ENCODE measurements around the gene RANGAP1.

Gene RANGAP1, protein sequence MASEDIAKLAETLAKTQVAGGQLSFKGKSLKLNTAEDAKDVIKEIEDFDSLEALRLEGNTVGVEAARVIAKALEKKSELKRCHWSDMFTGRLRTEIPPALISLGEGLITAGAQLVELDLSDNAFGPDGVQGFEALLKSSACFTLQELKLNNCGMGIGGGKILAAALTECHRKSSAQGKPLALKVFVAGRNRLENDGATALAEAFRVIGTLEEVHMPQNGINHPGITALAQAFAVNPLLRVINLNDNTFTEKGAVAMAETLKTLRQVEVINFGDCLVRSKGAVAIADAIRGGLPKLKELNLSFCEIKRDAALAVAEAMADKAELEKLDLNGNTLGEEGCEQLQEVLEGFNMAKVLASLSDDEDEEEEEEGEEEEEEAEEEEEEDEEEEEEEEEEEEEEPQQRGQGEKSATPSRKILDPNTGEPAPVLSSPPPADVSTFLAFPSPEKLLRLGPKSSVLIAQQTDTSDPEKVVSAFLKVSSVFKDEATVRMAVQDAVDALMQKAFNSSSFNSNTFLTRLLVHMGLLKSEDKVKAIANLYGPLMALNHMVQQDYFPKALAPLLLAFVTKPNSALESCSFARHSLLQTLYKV

DNA sequence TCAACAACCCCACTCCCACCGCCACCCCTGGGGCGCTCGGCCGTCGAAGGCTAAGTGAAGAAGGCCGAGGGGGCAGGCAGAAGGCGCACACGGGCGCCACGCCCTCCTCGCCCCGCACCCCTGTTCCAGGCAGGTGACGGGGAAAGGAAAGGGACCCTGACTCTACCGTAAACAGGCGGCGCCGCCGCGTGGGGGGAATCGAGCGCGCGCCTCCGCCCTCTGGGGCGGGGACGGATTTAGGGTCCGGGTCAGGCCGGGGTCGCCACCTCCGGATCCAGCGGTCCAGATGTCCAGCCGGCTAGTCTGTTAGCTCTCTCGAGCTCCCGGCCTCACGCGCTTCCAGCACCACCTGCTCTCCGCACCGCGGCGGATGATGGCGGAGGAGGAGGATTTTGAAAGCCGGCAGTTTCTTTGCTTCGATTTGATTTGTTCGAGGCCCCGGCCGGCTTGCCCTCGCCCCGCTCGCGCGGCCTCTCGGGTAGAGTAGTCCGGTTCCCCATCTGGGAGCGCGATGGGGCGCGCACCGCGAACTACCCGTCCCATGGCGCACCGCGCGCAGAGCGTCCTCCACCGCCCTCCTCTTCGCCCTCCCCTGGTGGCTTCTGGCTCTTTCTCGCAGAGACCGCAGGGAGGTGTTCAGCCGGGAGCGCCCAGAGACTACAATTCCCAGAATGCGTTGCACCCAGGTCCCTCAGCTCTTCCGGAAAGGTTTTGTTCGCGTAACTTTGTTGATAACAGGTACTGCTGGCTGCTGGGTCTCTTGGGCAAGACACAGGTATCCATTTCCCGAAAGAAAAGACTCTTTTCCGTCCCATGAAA lies at the start of gene RANGAP1:
TSS of gene RANGAP1 (minus strand) at position 368 of the 819 bp plus-strand sequence. CDS start 5,143 bp downstream, outside the sequence.
- H3K9ac ChIP-seq (ENCODE audit: low read depth in 1 of 2, low read length in 2 of 2) = peak within 1 kb of the TSS; percentile 77 to 88

DNA sequence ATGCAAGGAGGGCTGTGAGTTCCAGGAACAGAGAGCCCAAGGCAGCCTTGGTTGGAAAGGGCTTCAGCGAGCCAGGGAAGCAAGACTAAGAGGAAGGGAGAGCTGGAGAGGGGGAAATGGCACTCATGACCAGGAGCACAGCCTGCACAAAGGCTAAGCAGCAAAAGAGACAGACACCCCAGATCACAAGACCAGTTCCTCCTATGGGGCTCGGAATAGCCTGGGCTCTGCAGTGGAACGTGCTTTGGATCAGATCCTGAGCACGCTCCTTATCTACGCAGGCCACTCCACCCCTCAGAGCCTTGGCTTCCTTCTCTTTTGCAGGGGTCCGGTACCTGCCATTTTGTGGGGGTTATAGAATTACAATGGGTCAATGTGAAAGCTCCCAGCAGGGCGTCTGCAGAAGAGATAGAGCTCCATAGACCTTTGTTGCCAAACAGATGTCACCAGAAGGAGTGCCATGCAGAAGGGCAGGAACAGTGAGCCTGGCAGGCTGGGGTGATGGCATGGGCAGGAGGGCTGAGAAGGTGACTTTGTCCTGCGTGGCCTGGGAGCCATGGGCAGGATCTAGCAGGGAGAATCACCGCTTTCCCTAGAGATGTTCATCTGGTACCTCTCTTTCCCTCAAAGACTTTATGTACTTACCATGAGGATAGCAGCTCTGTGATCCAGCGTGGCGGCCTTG lies 49.1 kb upstream of the RANGAP1 start:
- Histone ChIP-seq H3K9me3 (ENCODE audit: control insufficient read depth in 1 of 2, low read length in 2 of 2) (no peaks in the 10 kb centered on the region), H3K36me3 (ENCODE audit: control insufficient read depth in 1 of 2, insufficient read depth in 2 of 2, low read length in 2 of 2) (peaks cover 38 to 71% of the 10 kb centered on the region in 2 donors), H3K27ac (ENCODE audit: low read depth, low read length) (no peak overlapping the region), H3K27me3 (ENCODE audit: control insufficient read depth in 1 of 2, insufficient read depth in 2 of 2, low read length in 2 of 2) (no peaks in the 10 kb centered on the region), H3K4me3 (ENCODE audit: low read depth in 1 of 2, low read length in 2 of 2) (no peak overlapping the region), H3K4me1 (ENCODE audit: control insufficient read depth in 1 of 2, insufficient read depth in 2 of 2, low read length in 2 of 2) (no peaks in the 10 kb centered on the region), H3K9ac (ENCODE audit: low read depth in 1 of 2, low read length in 2 of 2) (no peak overlapping the region)

More for the DNA sequence above, at the start of gene RANGAP1:
- no peaks in the 10 kb centered on the region for H3K27me3 ChIP-seq (ENCODE audit: control insufficient read depth in 1 of 2, insufficient read depth in 2 of 2, low read length in 2 of 2)
- H3K36me3 ChIP-seq (ENCODE audit: control insufficient read depth in 1 of 2, insufficient read depth in 2 of 2, low read length in 2 of 2) = peaks cover 0 to 7% of the 10 kb centered on the region in 2 donors
- H3K27ac ChIP-seq (ENCODE audit: low read depth, low read length) = peak within 1 kb of the TSS; percentile 69
- H3K9me3 ChIP-seq (ENCODE audit: control insufficient read depth in 1 of 2, low read length in 2 of 2) = no peaks in the 10 kb centered on the region
- peak within 1 kb of the TSS; percentile 82 to 93 for H3K4me3 ChIP-seq (ENCODE audit: low read depth in 1 of 2, low read length in 2 of 2)
- H3K4me1 ChIP-seq (ENCODE audit: control insufficient read depth in 1 of 2, insufficient read depth in 2 of 2, low read length in 2 of 2) = peaks cover 16 to 20% of the 10 kb centered on the region in 2 donors

DNA sequence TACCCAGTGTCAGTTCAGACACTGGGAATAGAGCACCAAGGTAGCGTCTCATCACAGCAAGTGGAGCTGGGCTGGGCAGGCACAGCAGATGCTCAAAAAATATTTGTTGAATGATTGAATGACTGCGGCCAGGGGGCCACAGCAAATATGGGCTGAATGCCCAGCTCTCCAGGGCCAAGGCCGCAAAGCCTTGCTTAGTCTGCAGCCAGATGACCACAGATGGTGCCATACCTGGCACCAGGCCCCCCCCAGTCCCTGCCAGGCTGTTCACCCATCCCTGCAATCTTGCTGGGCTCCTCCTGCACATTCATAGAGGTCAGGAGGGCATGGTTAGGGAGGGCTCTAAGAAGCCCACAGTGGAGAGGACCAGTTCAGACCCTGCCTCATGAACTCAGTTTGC lies 48.2 kb upstream of the RANGAP1 start:
- Histone ChIP-seq H3K36me3 (ENCODE audit: control insufficient read depth in 1 of 2, insufficient read depth in 2 of 2, low read length in 2 of 2) (peaks cover 37 to 70% of the 10 kb centered on the region in 2 donors), H3K27ac (ENCODE audit: low read depth, low read length) (no peak overlapping the region), H3K27me3 (ENCODE audit: control insufficient read depth in 1 of 2, insufficient read depth in 2 of 2, low read length in 2 of 2) (no peaks in the 10 kb centered on the region)

DNA sequence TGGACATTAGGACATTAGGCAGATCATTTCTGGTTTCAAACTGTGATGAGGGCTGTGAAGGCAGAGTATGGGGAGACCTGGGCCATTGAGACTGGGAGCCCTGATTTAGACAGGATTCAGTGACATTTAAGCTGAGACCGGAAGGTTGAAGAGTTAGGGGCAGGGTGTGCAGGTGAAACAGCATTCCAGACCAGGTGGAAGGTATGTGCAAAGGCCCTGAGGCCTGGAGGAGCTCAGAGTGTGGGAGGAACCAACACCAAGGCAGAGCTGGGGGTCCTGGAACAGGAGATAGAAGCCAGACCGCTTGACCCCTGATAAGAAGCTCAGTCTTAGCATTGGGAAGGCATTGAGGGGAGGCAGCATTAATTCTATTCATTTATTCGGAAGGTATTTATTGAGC lies 47.8 kb upstream of the RANGAP1 start:
- Histone ChIP-seq H3K36me3 (ENCODE audit: control insufficient read depth in 1 of 2, insufficient read depth in 2 of 2, low read length in 2 of 2) (peaks cover 37 to 66% of the 10 kb centered on the region in 2 donors), H3K9me3 (ENCODE audit: control insufficient read depth in 1 of 2, low read length in 2 of 2) (no peaks in the 10 kb centered on the region), H3K27ac (ENCODE audit: low read depth, low read length) (no peak overlapping the region), H3K9ac (ENCODE audit: low read depth in 1 of 2, low read length in 2 of 2) (no peak overlapping the region), H3K4me1 (ENCODE audit: control insufficient read depth in 1 of 2, insufficient read depth in 2 of 2, low read length in 2 of 2) (no peaks in the 10 kb centered on the region), H3K27me3 (ENCODE audit: control insufficient read depth in 1 of 2, insufficient read depth in 2 of 2, low read length in 2 of 2) (no peaks in the 10 kb centered on the region), H3K4me3 (ENCODE audit: low read depth in 1 of 2, low read length in 2 of 2) (no peak overlapping the region)

More for the DNA sequence above, 48.2 kb upstream of the RANGAP1 start:
- H3K9ac ChIP-seq (ENCODE audit: low read depth in 1 of 2, low read length in 2 of 2) = no peak overlapping the region
- no peaks in the 10 kb centered on the region for H3K9me3 ChIP-seq (ENCODE audit: control insufficient read depth in 1 of 2, low read length in 2 of 2)
- H3K4me1 ChIP-seq (ENCODE audit: control insufficient read depth in 1 of 2, insufficient read depth in 2 of 2, low read length in 2 of 2) = no peaks in the 10 kb centered on the region
- H3K4me3 ChIP-seq (ENCODE audit: low read depth in 1 of 2, low read length in 2 of 2) = no peak overlapping the region

DNA sequence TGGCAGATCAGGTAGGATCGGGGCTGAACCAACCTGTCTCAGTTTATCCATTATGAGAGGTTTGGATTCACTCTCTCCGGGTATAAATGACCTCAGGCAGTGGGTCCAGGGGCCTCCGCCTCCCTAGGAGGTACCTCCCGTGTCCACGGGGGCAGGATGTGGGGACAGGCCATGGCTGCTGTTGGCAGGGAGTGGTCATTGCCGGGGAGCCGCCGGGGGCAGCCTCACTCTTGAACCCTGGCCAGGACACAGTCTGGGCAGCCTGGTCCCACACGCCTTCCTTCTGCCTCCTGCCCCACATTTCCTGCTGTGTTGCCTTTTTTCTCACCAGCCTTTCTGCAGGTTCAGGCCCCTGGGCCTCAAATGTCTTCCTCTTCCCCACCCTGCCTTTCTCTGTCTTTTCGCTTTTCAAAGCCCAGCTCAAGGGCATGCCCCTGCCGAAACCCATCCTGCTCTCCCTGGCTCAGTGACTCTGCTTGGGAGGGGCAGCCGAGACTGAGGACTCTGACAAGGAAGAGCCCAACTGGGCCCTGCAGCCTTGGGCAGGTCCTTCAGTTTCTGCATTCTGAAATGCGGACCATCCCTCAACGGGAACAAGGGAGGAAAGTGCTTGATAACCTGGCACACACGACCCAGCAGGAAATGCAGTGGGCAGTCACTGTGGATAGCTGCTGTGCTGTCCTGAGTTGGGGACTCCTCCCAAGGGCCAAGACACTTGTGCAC lies 46.4 kb upstream of the RANGAP1 start:
- H3K4me3 ChIP-seq (ENCODE audit: low read depth in 1 of 2, low read length in 2 of 2) = no peak overlapping the region
- no peak overlapping the region for H3K9ac ChIP-seq (ENCODE audit: low read depth in 1 of 2, low read length in 2 of 2)
- H3K27ac ChIP-seq (ENCODE audit: low read depth, low read length) = no peak overlapping the region
- H3K4me1 ChIP-seq (ENCODE audit: control insufficient read depth in 1 of 2, insufficient read depth in 2 of 2, low read length in 2 of 2) = no peaks in the 10 kb centered on the region
- H3K36me3 ChIP-seq (ENCODE audit: control insufficient read depth in 1 of 2, insufficient read depth in 2 of 2, low read length in 2 of 2) = peaks cover 46 to 72% of the 10 kb centered on the region in 2 donors
- H3K27me3 ChIP-seq (ENCODE audit: control insufficient read depth in 1 of 2, insufficient read depth in 2 of 2, low read length in 2 of 2) = no peaks in the 10 kb centered on the region
- H3K9me3 ChIP-seq (ENCODE audit: control insufficient read depth in 1 of 2, low read length in 2 of 2) = no peaks in the 10 kb centered on the region

DNA sequence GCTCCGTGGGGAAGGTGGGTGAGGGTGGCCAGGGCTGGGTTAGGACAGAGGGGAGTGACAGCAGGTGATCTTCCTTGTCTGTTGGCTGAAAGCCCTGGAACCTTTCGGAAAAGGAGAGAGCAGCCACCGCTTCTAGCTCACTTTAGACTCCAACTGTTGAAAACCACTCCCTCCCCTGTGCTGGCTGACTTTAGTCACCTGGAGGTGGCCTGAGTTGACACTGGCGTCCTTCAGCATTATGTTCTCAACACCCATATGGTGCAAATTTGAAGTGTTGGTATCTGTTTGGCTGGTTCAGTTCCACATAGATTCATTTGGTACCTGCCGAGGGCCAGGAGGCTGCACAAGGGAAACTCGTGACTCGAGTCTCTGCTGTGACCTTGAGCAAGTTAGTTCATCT lies 44.2 kb upstream of the RANGAP1 start:
- Histone ChIP-seq H3K36me3 (ENCODE audit: control insufficient read depth in 1 of 2, insufficient read depth in 2 of 2, low read length in 2 of 2) (peaks cover 55 to 82% of the 10 kb centered on the region in 2 donors), H3K27ac (ENCODE audit: low read depth, low read length) (no peak overlapping the region)

DNA sequence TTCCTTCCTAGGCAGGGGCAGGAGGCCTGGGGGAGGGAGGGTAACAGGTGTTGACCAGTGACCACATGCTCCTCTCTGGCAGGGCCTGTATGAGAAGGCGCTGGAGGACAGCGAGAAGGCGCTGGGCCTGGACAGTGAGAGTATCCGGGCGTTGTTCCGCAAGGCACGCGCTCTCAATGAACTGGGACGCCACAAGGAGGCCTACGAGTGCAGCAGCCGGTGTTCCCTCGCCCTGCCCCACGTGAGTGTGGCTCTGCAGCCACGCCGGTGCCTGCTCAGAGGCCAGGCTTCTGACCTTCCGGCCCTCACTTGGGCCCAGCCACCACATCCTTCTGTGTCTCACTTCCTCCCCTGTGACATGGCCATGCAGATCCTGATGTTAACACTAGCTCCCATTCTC lies 41.1 kb upstream of the RANGAP1 start:
- no peak overlapping the region for H3K27ac ChIP-seq (ENCODE audit: low read depth, low read length)
- no peak overlapping the region for H3K4me3 ChIP-seq (ENCODE audit: low read depth in 1 of 2, low read length in 2 of 2)
- H3K9me3 ChIP-seq (ENCODE audit: control insufficient read depth in 1 of 2, low read length in 2 of 2) = no peaks in the 10 kb centered on the region
- H3K36me3 ChIP-seq (ENCODE audit: control insufficient read depth in 1 of 2, insufficient read depth in 2 of 2, low read length in 2 of 2) = peaks cover 45 to 82% of the 10 kb centered on the region in 2 donors
- H3K27me3 ChIP-seq (ENCODE audit: control insufficient read depth in 1 of 2, insufficient read depth in 2 of 2, low read length in 2 of 2) = no peaks in the 10 kb centered on the region
- peaks cover 7 to 13% of the 10 kb centered on the region in 2 donors for H3K4me1 ChIP-seq (ENCODE audit: control insufficient read depth in 1 of 2, insufficient read depth in 2 of 2, low read length in 2 of 2)
- no peak overlapping the region for H3K9ac ChIP-seq (ENCODE audit: low read depth in 1 of 2, low read length in 2 of 2)

More for the DNA sequence above, 44.2 kb upstream of the RANGAP1 start:
- H3K4me1 ChIP-seq (ENCODE audit: control insufficient read depth in 1 of 2, insufficient read depth in 2 of 2, low read length in 2 of 2) = peaks cover 4 to 5% of the 10 kb centered on the region in 2 donors
- no peak overlapping the region for H3K4me3 ChIP-seq (ENCODE audit: low read depth in 1 of 2, low read length in 2 of 2)
- no peaks in the 10 kb centered on the region for H3K27me3 ChIP-seq (ENCODE audit: control insufficient read depth in 1 of 2, insufficient read depth in 2 of 2, low read length in 2 of 2)
- H3K9ac ChIP-seq (ENCODE audit: low read depth in 1 of 2, low read length in 2 of 2) = no peak overlapping the region
- no peaks in the 10 kb centered on the region for H3K9me3 ChIP-seq (ENCODE audit: control insufficient read depth in 1 of 2, low read length in 2 of 2)

DNA sequence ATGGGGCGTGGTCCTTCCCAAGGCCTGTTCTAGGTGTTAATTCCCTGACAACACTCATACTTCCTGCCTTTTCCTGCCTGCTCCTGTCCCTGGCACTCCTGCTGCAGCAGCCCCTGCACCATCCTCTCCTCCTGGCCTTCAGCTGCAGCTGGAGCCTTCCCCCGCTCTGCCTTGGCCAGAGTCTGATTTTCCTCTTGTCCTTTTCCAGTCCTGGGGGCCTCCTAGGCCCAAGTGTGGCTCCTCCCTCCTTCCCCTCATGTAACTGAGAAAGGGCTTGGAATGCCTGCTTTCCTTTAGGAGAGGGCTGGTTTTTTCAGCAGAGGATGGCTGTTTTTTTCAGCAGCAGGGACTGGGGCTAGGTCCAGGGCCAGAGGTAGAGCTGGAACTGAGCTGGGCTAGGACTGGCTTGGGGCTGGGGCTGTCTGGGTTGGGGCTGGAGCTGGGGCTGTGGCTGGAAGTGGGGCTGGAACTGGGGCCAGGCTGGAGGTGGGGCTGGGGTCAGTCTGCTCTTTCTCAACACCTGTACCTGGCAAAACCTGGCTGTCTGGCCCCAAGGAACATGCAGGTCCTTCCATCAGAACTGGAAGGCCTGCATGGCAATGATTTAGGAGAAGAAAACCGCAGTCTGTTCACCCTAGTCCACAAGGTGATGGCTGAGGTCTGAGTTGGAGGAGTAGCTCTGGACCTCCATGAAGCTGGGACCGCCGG lies 39.0 kb upstream of the RANGAP1 start:
- H3K27ac ChIP-seq (ENCODE audit: low read depth, low read length) = no peak overlapping the region
- H3K9ac ChIP-seq (ENCODE audit: low read depth in 1 of 2, low read length in 2 of 2) = peak overlapping the region in 1 of 2 donors; percentile 18
- peaks cover 42 to 77% of the 10 kb centered on the region in 2 donors for H3K36me3 ChIP-seq (ENCODE audit: control insufficient read depth in 1 of 2, insufficient read depth in 2 of 2, low read length in 2 of 2)
- peaks cover 7 to 13% of the 10 kb centered on the region in 2 donors for H3K4me1 ChIP-seq (ENCODE audit: control insufficient read depth in 1 of 2, insufficient read depth in 2 of 2, low read length in 2 of 2)
- H3K4me3 ChIP-seq (ENCODE audit: low read depth in 1 of 2, low read length in 2 of 2) = no peak overlapping the region
- H3K27me3 ChIP-seq (ENCODE audit: control insufficient read depth in 1 of 2, insufficient read depth in 2 of 2, low read length in 2 of 2) = no peaks in the 10 kb centered on the region
- no peaks in the 10 kb centered on the region for H3K9me3 ChIP-seq (ENCODE audit: control insufficient read depth in 1 of 2, low read length in 2 of 2)

Data from duodenal mucosa (tissue), 2 donors.